CD4-positive, alpha-beta T cell treated with Interleukin-12 subunit alpha and Interleukin-12 subunit beta, for 1 hour (primary cell): ENCODE results near the gene HOXD12.

Experiments used
- DNase-seq: peaks from one replicate; pipeline ENCODE4 v3.0.0-alpha.2; 2020

The HOXD12 gene

GRCh38 chr2:176136374-176137251, 37.0 kb downstream of the HOXD12 start:
- no peak for DNase-seq

GRCh38 chr2:176137252-176137580, 37.6 kb downstream of the HOXD12 start:
- DNase-seq, result no peak

- DNase-seq, result no peak
Observed at GRCh38 chr2:176137906-176138305, 38.3 kb downstream of the HOXD12 start.

GRCh38 chr2:176138526-176138922, 38.9 kb downstream of the HOXD12 start:
- DNase-seq, result no peak

- DNase-seq, result no peak
Observed at GRCh38 chr2:176138923-176139660, 39.5 kb downstream of the HOXD12 start.

- no peak for DNase-seq
Observed at GRCh38 chr2:176139661-176140512, 40.3 kb downstream of the HOXD12 start.

GRCh38 chr2:176140513-176141317, 41.1 kb downstream of the HOXD12 start:
- peak; percentile 60 for DNase-seq

GRCh38 chr2:176142281-176142680, 42.7 kb downstream of the HOXD12 start:
- DNase-seq, result no peak

- DNase-seq, result no peak
Observed at GRCh38 chr2:176145085-176145969, 45.7 kb downstream of the HOXD12 start.

GRCh38 chr2:176146101-176146500, 46.5 kb downstream of the HOXD12 start:
- DNase-seq, result no peak

GRCh38 chr2:176146645-176147044, 47.0 kb downstream of the HOXD12 start:
- no peak for DNase-seq

- DNase-seq, result no peak
Observed at GRCh38 chr2:176147210-176147799, 47.7 kb downstream of the HOXD12 start.

GRCh38 chr2:176147800-176148496, 48.4 kb downstream of the HOXD12 start:
- no peak for DNase-seq

- no peak for DNase-seq
Observed at GRCh38 chr2:176148751-176149421, 49.3 kb downstream of the HOXD12 start.

GRCh38 chr2:176149481-176149938, 49.9 kb downstream of the HOXD12 start:
- DNase-seq, result no peak

- DNase-seq, result no peak
Observed at GRCh38 chr2:176149939-176150583, 50.5 kb downstream of the HOXD12 start.

- no peak for DNase-seq
Observed at GRCh38 chr2:176150584-176151441, 51.2 kb downstream of the HOXD12 start.
